DOHH2 (cell line): ENCODE results near the gene LAMA4.

Experiments
- H3F3A ChIP-seq: fragments of 200-600 bp; sonication (generic), shearing (Covaris generic); 2 replicates; pipeline ENCODE4 v1.6.0; 2016; ENCODE audit warnings: antibody characterized with exemption, mild to moderate bottlenecking; ENCODE audit not compliant: control insufficient read depth, insufficient read depth
- H3K27ac ChIP-seq: fragments of 200-600 bp; sonication (generic); 2 replicates; pipeline ENCODE4 v1.5.1; 2014; ENCODE audit warnings: low read depth, mild to moderate bottlenecking, low read length, moderate library complexity
- H3K27me3 ChIP-seq: fragments of 200-600 bp; sonication (generic); 2 replicates; pipeline ENCODE4 v1.6.1; 2014; ENCODE audit warnings: mild to moderate bottlenecking, low read length, mixed read lengths; ENCODE audit not compliant: control insufficient read depth
- H3K36me3 ChIP-seq: fragments of 200-600 bp; sonication (generic); 2 replicates; pipeline ENCODE4 v1.6.1; 2014; ENCODE audit warnings: mild to moderate bottlenecking, low read length, moderate library complexity, mixed read lengths; ENCODE audit not compliant: control insufficient read depth
- H3K4me1 ChIP-seq: fragments of 200-600 bp; sonication (generic); 2 replicates; pipeline ENCODE4 v1.6.1; 2014; ENCODE audit warnings: mild to moderate bottlenecking, low read length, mixed read lengths; ENCODE audit not compliant: control insufficient read depth
- H3K4me2 ChIP-seq: fragments of 200-600 bp; sonication (generic); 2 replicates; pipeline ENCODE4 v1.6.0; 2014; ENCODE audit warnings: mild to moderate bottlenecking, low read length, moderate library complexity
- H3K4me3 ChIP-seq: fragments of 200-600 bp; sonication (generic); 2 replicates; pipeline ENCODE4 v1.5.1; 2014; ENCODE audit warnings: mild to moderate bottlenecking, low read length, mixed read lengths
- H3K79me2 ChIP-seq: fragments of 200-600 bp; sonication (generic); 2 replicates; pipeline ENCODE4 v1.6.1; 2014; ENCODE audit warnings: mild to moderate bottlenecking, low read length, mixed read lengths; ENCODE audit not compliant: control insufficient read depth
- H3K9me2 ChIP-seq: fragments of 200-600 bp; sonication (generic); replicated peaks from 2 replicates; pipeline ENCODE4 v1.6.1; 2014; ENCODE audit warnings: mild to moderate bottlenecking, low read length, mixed read lengths; ENCODE audit not compliant: control insufficient read depth
- H3K9me3 ChIP-seq: fragments of 200-600 bp; sonication (generic); 2 replicates; pipeline ENCODE4 v1.6.1; 2014; ENCODE audit warnings: antibody characterized with exemption, low read length, mixed read lengths; ENCODE audit not compliant: control insufficient read depth, insufficient read depth
- H4K20me1 ChIP-seq: fragments of 200-600 bp; sonication (generic); 2 replicates; pipeline ENCODE4 v1.6.0; 2014; ENCODE audit warnings: low read depth, mild to moderate bottlenecking, antibody characterized with exemption, low read length, moderate library complexity; ENCODE audit not compliant: control insufficient read depth, insufficient read depth
- EZH2phosphoT487 ChIP-seq: fragments of 200-600 bp; sonication (generic); IDR thresholded peaks from 2 replicates; pipeline ENCODE4 v1.6.1; 2017; ENCODE audit warnings: borderline replicate concordance, mild to moderate bottlenecking, antibody characterized with exemption, low read length, moderate library complexity, mixed read lengths
- TF ChIP-seq, protein P1 (sequence below): fragments of 200-600 bp; sonication (generic); IDR thresholded peaks from one replicate; pipeline ENCODE4 v1.5.1; 2014; ENCODE audit warnings: antibody characterized with exemption, mild to moderate bottlenecking, low read depth, low read length; ENCODE audit not compliant: poor library complexity, severe bottlenecking

Gene LAMA4

GRCh38 chr6:112130878-112131277 lies 123.5 kb downstream of the LAMA4 start:
- Histone ChIP-seq H3K4me3 (no peak overlapping the region), H3F3A (no peaks in the 10 kb centered on the region), H3K9me3 (no peaks in the 10 kb centered on the region), H3K27me3 (peaks cover 7% of the 10 kb centered on the region), H3K9me2 (no peaks in the 10 kb centered on the region), H3K79me2 (no peaks in the 10 kb centered on the region), H4K20me1 (no peaks in the 10 kb centered on the region), H3K4me1 (no peaks in the 10 kb centered on the region), H3K4me2 (no peak overlapping the region), H3K36me3 (no peaks in the 10 kb centered on the region), H3K27ac (no peak overlapping the region)
- no peak for TF ChIP-seq EZH2phosphoT487
- TF ChIP-seq, protein P1, sequence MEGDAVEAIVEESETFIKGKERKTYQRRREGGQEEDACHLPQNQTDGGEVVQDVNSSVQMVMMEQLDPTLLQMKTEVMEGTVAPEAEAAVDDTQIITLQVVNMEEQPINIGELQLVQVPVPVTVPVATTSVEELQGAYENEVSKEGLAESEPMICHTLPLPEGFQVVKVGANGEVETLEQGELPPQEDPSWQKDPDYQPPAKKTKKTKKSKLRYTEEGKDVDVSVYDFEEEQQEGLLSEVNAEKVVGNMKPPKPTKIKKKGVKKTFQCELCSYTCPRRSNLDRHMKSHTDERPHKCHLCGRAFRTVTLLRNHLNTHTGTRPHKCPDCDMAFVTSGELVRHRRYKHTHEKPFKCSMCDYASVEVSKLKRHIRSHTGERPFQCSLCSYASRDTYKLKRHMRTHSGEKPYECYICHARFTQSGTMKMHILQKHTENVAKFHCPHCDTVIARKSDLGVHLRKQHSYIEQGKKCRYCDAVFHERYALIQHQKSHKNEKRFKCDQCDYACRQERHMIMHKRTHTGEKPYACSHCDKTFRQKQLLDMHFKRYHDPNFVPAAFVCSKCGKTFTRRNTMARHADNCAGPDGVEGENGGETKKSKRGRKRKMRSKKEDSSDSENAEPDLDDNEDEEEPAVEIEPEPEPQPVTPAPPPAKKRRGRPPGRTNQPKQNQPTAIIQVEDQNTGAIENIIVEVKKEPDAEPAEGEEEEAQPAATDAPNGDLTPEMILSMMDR = no peak

DNA sequence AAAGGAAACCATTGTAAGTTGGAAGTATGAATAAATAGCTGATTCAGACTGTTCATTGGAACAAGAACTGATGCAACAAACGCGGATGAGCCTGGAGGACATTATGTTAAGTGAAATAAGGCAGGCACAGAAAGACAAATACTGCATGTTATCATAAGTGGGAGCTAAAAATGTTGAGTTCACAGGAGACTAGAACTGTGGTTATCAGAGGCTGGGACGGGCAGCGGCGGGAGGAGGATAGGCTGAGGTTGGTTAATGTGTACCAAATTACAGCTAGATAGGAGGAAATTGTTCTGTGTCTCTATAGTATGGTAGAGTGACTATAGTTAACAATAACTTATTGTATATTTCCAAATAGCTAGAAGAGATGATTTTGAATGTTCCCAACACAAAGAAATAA lies 126.2 kb downstream of the LAMA4 start:
- no peaks in the 10 kb centered on the region for H3K9me2 ChIP-seq
- H3K36me3 ChIP-seq = no peaks in the 10 kb centered on the region
- H3K4me1 ChIP-seq = no peaks in the 10 kb centered on the region

GRCh38 chr6:112123982-112124381 lies 130.4 kb downstream of the LAMA4 start:
- Histone ChIP-seq H3F3A (no peaks in the 10 kb centered on the region), H3K9me3 (no peaks in the 10 kb centered on the region), H3K4me3 (no peak overlapping the region), H3K4me2 (no peak overlapping the region), H3K79me2 (no peaks in the 10 kb centered on the region), H3K36me3 (no peaks in the 10 kb centered on the region), H3K27ac (no peak overlapping the region), H3K9me2 (no peaks in the 10 kb centered on the region), H3K4me1 (no peaks in the 10 kb centered on the region), H4K20me1 (no peaks in the 10 kb centered on the region), H3K27me3 (no peaks in the 10 kb centered on the region)
- TF ChIP-seq, protein P1 = no peak
- TF ChIP-seq EZH2phosphoT487 = no peak

More for the DNA sequence above, 126.2 kb downstream of the LAMA4 start:
- Histone ChIP-seq H3K4me2 (no peak overlapping the region), H3K9me3 (no peaks in the 10 kb centered on the region), H3F3A (no peaks in the 10 kb centered on the region), H3K27ac (no peak overlapping the region), H3K4me3 (no peak overlapping the region), H3K27me3 (0 out of 2 replicates have a peak, but pooled peaks cover 3% of the 10 kb centered on the region), H3K79me2 (no peaks in the 10 kb centered on the region), H4K20me1 (no peaks in the 10 kb centered on the region)
- TF ChIP-seq EZH2phosphoT487 = no peak
- TF ChIP-seq, protein P1 = no peak

DNA sequence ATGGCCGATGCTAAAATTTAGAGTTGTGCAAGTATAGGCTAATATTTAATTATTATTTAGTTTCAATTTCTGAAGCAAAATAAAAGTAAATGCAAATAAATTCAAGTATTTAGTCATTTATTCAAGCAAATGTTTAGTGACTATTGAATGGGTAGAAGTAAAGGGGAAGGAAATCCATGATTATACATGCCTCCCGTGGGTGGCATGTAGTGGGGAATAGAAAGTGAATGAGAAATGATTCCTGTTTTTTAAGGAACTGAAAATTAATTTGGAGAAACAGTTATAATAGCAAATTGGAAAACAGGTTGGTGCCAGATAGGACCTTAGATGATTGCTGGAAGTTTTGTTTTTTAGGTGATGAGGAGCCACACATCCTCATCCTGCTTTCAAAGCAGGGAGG lies 131.6 kb downstream of the LAMA4 start:
- H4K20me1 ChIP-seq = no peaks in the 10 kb centered on the region
- no peak overlapping the region for H3K4me3 ChIP-seq
- no peaks in the 10 kb centered on the region for H3K4me1 ChIP-seq
- H3K36me3 ChIP-seq = no peaks in the 10 kb centered on the region
- H3K79me2 ChIP-seq = no peaks in the 10 kb centered on the region
- no peak overlapping the region for H3K4me2 ChIP-seq
- H3F3A ChIP-seq = no peaks in the 10 kb centered on the region
- no peak overlapping the region for H3K27ac ChIP-seq
- TF ChIP-seq, protein P1 = no peak
- no peak for TF ChIP-seq EZH2phosphoT487
- no peaks in the 10 kb centered on the region for H3K27me3 ChIP-seq
- H3K9me3 ChIP-seq = no peaks in the 10 kb centered on the region
- no peaks in the 10 kb centered on the region for H3K9me2 ChIP-seq
